OCI-LY3 (cell line): ENCODE data around the gene HYCC2.

Experiments used
- H2AFZ ChIP-seq: fragments of 200-600, 300-600 bp; shearing (Covaris generic); 2 replicates; pipeline ENCODE4 v1.6.0; 2014; ENCODE audit warnings: antibody characterized with exemption, low read depth, low read length
- H3K27ac ChIP-seq: fragments of 200-600, 300-600 bp; sonication (generic); 2 replicates; pipeline ENCODE4 v1.5.1; 2014; ENCODE audit warnings: mild to moderate bottlenecking, low read length, moderate library complexity, mixed read lengths
- H3K27me3 ChIP-seq: fragments of 200-600, 300-600 bp; sonication (generic); 2 replicates; pipeline ENCODE4 v1.6.1; 2014; ENCODE audit warnings: low read depth, low read length, mixed read lengths
- H3K36me3 ChIP-seq: fragments of 200-600, 300-600 bp; sonication (generic); replicated peaks from 2 replicates; pipeline ENCODE3; 2014; ENCODE audit warnings: low read depth, low read length, mixed read lengths
- H3K4me1 ChIP-seq: fragments of 300-600, 200-600 bp; sonication (generic); 2 replicates; pipeline ENCODE4 v1.6.1; 2014; ENCODE audit warnings: low read length, mixed read lengths
- H3K4me2 ChIP-seq: fragments of 200-600, 300-600 bp; sonication (generic); 2 replicates; pipeline ENCODE4 v1.6.1; 2014; ENCODE audit warnings: low read length, mixed read lengths
- H3K4me3 ChIP-seq: fragments of 300-600, 200-600 bp; sonication (generic); 2 replicates; pipeline ENCODE4 v1.5.1; 2014; ENCODE audit warnings: antibody characterized with exemption, mild to moderate bottlenecking, low read length, moderate library complexity
- H3K79me2 ChIP-seq: fragments of 300-600, 200-600 bp; shearing (Covaris generic); 2 replicates; pipeline ENCODE4 v1.6.1; 2014; ENCODE audit warnings: mild to moderate bottlenecking, low read length, mixed read lengths
- H3K9ac ChIP-seq: fragments of 300-600, 200-600 bp; shearing (Covaris generic); 2 replicates; pipeline ENCODE4 v1.6.0; 2014; ENCODE audit warnings: mild to moderate bottlenecking, low read length, moderate library complexity
- H3K9me3 ChIP-seq: fragments of 200-600, 300-600 bp; shearing (Covaris generic); 2 replicates; pipeline ENCODE4 v1.6.1; 2014; ENCODE audit warnings: low read length, mixed read lengths; ENCODE audit not compliant: insufficient read depth
- H4K20me1 ChIP-seq: fragments of 200-600, 300-600 bp; sonication (generic); 2 replicates; pipeline ENCODE4 v1.6.1; 2016; ENCODE audit warnings: low read length, mixed read lengths; ENCODE audit not compliant: insufficient read depth
- EZH2phosphoT487 ChIP-seq: fragments of 200-600 bp; shearing (Covaris generic); IDR thresholded peaks from 2 replicates; pipeline ENCODE4 v1.6.1; 2018; ENCODE audit warnings: antibody characterized with exemption, mixed run types, low read depth
- TF ChIP-seq, protein P1 (sequence below): fragments of 200-600, 300-600 bp; sonication (generic); IDR thresholded peaks from 2 replicates; pipeline ENCODE4 v1.5.1; 2014; ENCODE audit warnings: antibody characterized with exemption, low read length, low read depth

Gene HYCC2

DNA sequence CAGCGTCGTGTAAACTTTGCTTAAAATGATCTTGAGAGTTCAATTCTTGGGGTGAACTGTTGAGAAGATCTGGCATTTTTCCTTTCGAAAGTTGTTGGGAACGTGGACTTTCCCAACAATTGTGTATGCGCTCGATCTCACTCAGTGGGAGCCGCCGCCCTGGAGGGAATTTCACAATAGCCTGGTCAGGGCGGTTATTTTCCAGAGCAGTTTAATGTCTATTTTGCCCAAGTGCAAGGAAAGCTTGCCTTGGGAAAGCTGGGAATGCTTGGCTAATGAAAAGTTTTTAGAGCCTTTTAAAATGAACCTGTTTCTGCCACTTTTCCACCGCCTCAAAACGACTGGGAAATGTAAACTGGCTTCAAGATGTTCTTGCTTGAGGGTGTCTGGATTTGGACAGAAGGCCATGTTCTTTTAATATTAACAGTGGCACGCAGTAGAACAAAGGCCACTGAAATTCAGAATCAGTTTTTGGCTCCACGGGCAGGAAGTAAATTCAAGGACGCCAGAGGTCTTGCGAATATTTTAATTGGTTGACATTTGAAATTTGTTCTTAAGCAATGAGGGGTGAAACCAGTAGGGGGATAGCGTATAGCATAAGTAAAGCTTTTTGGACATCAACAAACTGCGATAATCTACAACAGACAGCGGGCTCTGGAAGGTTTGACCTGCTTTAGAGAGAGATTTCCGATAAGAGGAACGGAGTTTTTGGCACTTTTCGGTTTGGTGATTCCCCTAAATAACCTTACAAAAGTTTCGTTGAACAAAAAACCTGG is 45.7 kb upstream of the HYCC2 start:
- Histone ChIP-seq H3K27me3 (no peaks in the 10 kb centered on the region), H3K36me3 (peaks cover 27% of the 10 kb centered on the region), H3K4me2 (peak overlapping the region; percentile 94), H3K27ac (peak overlapping the region; percentile 96), H3K9me3 (no peaks in the 10 kb centered on the region), H3K4me1 (peaks cover 30% of the 10 kb centered on the region), H3K4me3 (peak overlapping the region; percentile 94), H2AFZ (no peak overlapping the region), H3K9ac (peak overlapping the region; percentile 99), H4K20me1 (no peaks in the 10 kb centered on the region), H3K79me2 (peaks cover 69% of the 10 kb centered on the region)
- TF ChIP-seq, protein P1, sequence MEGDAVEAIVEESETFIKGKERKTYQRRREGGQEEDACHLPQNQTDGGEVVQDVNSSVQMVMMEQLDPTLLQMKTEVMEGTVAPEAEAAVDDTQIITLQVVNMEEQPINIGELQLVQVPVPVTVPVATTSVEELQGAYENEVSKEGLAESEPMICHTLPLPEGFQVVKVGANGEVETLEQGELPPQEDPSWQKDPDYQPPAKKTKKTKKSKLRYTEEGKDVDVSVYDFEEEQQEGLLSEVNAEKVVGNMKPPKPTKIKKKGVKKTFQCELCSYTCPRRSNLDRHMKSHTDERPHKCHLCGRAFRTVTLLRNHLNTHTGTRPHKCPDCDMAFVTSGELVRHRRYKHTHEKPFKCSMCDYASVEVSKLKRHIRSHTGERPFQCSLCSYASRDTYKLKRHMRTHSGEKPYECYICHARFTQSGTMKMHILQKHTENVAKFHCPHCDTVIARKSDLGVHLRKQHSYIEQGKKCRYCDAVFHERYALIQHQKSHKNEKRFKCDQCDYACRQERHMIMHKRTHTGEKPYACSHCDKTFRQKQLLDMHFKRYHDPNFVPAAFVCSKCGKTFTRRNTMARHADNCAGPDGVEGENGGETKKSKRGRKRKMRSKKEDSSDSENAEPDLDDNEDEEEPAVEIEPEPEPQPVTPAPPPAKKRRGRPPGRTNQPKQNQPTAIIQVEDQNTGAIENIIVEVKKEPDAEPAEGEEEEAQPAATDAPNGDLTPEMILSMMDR: peak; percentile 34; the same call in 1 of the 2 replicates
- no peak for TF ChIP-seq EZH2phosphoT487

DNA sequence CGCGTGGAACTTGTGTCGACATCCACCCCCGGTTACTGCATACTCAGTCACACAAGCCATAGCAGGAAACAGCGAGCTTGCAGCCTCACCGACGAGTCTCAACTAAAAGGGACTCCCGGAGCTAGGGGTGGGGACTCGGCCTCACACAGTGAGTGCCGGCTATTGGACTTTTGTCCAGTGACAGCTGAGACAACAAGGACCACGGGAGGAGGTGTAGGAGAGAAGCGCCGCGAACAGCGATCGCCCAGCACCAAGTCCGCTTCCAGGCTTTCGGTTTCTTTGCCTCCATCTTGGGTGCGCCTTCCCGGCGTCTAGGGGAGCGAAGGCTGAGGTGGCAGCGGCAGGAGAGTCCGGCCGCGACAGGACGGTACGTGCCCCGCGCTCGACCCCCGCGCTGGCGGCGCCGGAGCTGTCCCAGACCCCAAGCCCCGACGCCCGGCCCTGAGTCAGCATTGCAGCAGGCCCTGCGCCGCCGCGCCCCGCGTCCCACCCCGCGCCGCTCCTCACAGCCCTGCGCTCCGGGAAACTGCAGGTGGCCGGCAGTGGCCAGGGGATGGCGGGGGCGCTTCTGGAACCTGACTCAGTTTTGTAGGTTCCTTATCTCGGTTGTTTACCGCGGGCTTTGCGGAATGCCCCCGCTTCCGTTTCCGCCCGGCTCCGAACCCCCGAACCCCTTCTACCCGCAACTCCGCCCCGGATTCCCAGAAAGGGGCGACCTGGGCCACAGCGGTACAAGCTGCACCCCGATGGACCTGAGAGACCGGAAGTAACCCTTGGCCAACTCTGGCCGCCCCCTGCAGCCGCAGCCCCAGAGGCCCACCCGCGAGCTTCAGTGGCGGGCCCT is 44.9 kb upstream of the HYCC2 start, which contains the start of gene CFLAR:
Gene CFLAR, plus strand, starts transcription at position 50 of the 844 bp plus-strand sequence. CDS start 13,702 bp downstream, outside the sequence.
- Histone ChIP-seq H3K9me3 (no peaks in the 10 kb centered on the region), H3K79me2 (peaks cover 61% of the 10 kb centered on the region), H3K4me1 (peaks cover 22% of the 10 kb centered on the region), H3K9ac (peak within 1 kb of the TSS; percentile 99), H3K27me3 (no peaks in the 10 kb centered on the region), H4K20me1 (no peaks in the 10 kb centered on the region), H3K36me3 (peaks cover 20% of the 10 kb centered on the region), H3K4me2 (peak within 1 kb of the TSS; percentile 94), H2AFZ (peak within 1 kb of the TSS; percentile 72), H3K27ac (peak within 1 kb of the TSS; percentile 96), H3K4me3 (peak within 1 kb of the TSS; percentile 94)
- TF ChIP-seq EZH2phosphoT487: no peak
- TF ChIP-seq, protein P1: no peak

DNA sequence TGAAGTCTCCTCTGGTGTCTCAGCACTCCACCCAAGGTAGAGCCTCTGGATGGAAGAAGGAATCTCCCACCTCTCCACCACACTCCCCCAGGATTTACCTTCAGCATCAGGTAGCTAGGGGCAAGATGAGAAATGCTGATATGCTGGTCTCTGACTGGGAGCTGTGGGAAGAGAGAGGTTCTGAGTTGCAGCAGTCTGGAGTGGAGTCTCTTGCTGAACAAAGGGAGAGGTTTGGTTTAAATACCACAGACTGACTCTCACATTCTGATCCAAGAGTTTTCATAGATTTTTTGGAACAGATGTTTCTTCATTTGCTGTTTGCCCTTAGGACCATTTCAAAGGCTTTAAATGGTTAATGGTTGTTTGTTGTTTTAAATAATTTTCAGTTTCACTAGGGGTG is 43.4 kb upstream of the HYCC2 start:
- peaks cover 17% of the 10 kb centered on the region for H3K4me1 ChIP-seq
- peaks cover 46% of the 10 kb centered on the region for H3K79me2 ChIP-seq
- H3K27ac ChIP-seq: no peak overlapping the region
- no peak overlapping the region for H3K4me3 ChIP-seq
- peaks cover 7% of the 10 kb centered on the region for H3K36me3 ChIP-seq
- no peaks in the 10 kb centered on the region for H3K9me3 ChIP-seq
- no peak for TF ChIP-seq EZH2phosphoT487
- TF ChIP-seq, protein P1: no peak
- H4K20me1 ChIP-seq: no peaks in the 10 kb centered on the region
- H3K27me3 ChIP-seq: no peaks in the 10 kb centered on the region
- no peak overlapping the region for H2AFZ ChIP-seq
- no peak overlapping the region for H3K9ac ChIP-seq
- H3K4me2 ChIP-seq: peak overlapping the region; percentile 11; the same call in 1 of the 2 replicates

DNA sequence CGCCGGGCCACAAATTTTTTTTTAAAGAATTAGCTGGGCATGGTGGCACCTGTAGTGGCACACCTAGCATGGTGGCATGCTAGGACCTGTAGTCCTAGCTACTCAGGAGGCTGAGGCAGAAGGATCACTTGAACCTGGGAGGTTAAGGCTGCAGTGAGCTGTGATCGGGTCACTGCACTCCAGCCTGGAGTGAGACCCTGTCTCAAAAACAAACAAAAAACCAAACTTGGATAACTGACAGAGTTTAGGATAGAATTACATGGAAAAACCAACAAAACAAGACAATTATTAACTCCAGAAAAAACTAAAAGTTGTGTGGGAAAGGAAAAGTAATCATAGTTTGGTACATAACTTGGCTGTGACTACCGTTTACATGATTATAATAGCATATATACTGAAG is 42.9 kb upstream of the HYCC2 start:
- Histone ChIP-seq H3K27me3 (no peaks in the 10 kb centered on the region), H3K4me3 (no peak overlapping the region), H3K4me2 (no peak overlapping the region), H3K79me2 (peaks cover 41% of the 10 kb centered on the region), H4K20me1 (no peaks in the 10 kb centered on the region), H3K4me1 (peaks cover 17% of the 10 kb centered on the region), H3K36me3 (peaks cover 4% of the 10 kb centered on the region), H3K9ac (no peak overlapping the region), H2AFZ (no peak overlapping the region), H3K9me3 (no peaks in the 10 kb centered on the region), H3K27ac (no peak overlapping the region)
- no peak for TF ChIP-seq EZH2phosphoT487
- TF ChIP-seq, protein P1: no peak
